HepG2 (cell line): ENCODE measurements around the gene DRC7.
A peak's percentile ranks its signal among the peaks of the same experiment; 100 is the strongest.

Experiments
- ATF4 ChIP-seq, 2 experiments: fragments of 450-650 bp in 1 of 2; sonication (generic) in 1 of 2; formaldehyde crosslinking; IDR thresholded peaks; 2 replicates each; pipeline versions ENCODE4 v1.5.0 to v1.8.0; 2020 to 2022; ENCODE audit warnings: mild to moderate bottlenecking in 1 of 2, missing genetic modification reagents in 1 of 2
- DNMT1 ChIP-seq: sonication (generic); formaldehyde crosslinking; IDR thresholded peaks from 2 replicates; pipeline ENCODE4 v1.5.1; 2020; ENCODE audit warnings: mild to moderate bottlenecking, missing genetic modification reagents
- EZH2 ChIP-seq: conservative IDR thresholded peaks from 2 replicates; pipeline ENCODE4 v1.6.1; 2012; ENCODE audit warnings: mild to moderate bottlenecking, low read depth, low read length, moderate library complexity
- KMT2A ChIP-seq: sonication (generic); formaldehyde crosslinking; IDR thresholded peaks from 2 replicates; pipeline ENCODE4 v1.4.0; 2020; ENCODE audit warnings: missing genetic modification reagents
- POLR2AphosphoS2 ChIP-seq: IDR thresholded peaks from 2 replicates; pipeline ENCODE4 v1.6.1; 2011; ENCODE audit warnings: low read depth, low read length, improper control_type of control experiment
- TCF7 ChIP-seq: sonication (generic); IDR thresholded peaks from 2 replicates; pipeline ENCODE4 v1.6.1; 2016; ENCODE audit warnings: antibody characterized with exemption, low read depth
- TFAP4 ChIP-seq: sonication (generic); IDR thresholded peaks from 2 replicates; pipeline ENCODE4 v1.6.1; 2016; ENCODE audit warnings: low read depth, borderline replicate concordance
- ZNF160 ChIP-seq: sonication (generic); formaldehyde crosslinking; IDR thresholded peaks from 2 replicates; pipeline ENCODE4 v1.8.0; 2022; ENCODE audit warnings: mild to moderate bottlenecking, inconsistent platforms, missing genetic modification reagents
- ZNF264 ChIP-seq: sonication (generic); formaldehyde crosslinking; IDR thresholded peaks from 2 replicates; pipeline ENCODE4 v1.4.0; 2020; ENCODE audit warnings: missing genetic modification reagents
- ZNF639 ChIP-seq: conservative IDR thresholded peaks from 2 replicates; pipeline ENCODE4 v1.6.1; 2018; ENCODE audit warnings: missing genetic modification reagents
- TF ChIP-seq, protein P1 (sequence below): sonication (generic); formaldehyde crosslinking; IDR thresholded peaks from 2 replicates; pipeline ENCODE4 v1.5.0; 2020; ENCODE audit warnings: mild to moderate bottlenecking, missing genetic modification reagents, moderate library complexity
- TF ChIP-seq, protein P2 (sequence below): IDR thresholded peaks from 2 replicates; pipeline ENCODE4 v1.6.1; 2016

DNA sequence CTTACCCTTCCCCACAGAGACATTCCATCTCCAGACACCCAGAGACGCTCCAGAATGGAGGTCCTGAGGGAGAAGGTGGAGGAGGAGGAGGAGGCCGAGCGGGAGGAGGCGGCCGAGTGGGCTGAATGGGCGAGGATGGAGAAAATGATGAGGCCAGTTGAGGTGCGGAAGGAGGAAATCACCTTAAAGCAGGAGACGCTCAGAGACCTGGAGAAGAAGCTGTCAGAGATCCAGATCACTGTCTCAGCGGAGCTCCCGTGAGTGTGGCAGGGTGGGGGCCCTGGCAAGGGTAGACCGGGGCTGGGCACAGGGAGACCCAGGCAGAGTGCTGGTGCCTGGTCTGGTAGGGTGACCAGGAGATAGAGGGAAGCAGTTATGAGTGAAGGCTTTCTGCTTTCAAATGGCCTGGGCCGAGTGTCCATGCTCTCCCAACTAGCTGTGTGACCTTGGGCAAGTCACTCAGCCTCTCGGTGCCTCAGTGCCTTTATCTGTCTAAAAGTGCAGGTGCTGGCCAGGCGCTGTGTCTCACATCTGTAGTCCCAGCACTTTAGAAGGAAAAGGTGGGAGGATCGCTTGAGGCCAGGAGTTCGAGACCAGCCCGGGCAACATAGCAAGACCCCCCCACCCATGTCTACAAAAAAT is 3.4 kb downstream of the DRC7 start:
- TF ChIP-seq TFAP4 (no peak), DNMT1 (CRISPR knock-in tag) (0 out of 2 replicates have a peak, but pooled peaks have one; percentile 18), ATF4 (CRISPR knock-in tag; IDR thresholded peaks at IDR 0.05) (no peak), KMT2A (CRISPR knock-in tag) (no peak), ZNF639 (CRISPR knock-in tag) (no peak), ZNF264 (CRISPR knock-in tag) (no peak), POLR2AphosphoS2 (no peak), TCF7 (no peak), ZNF160 (CRISPR knock-in tag) (no peak), EZH2 (no peak)
- TF ChIP-seq, protein P1, sequence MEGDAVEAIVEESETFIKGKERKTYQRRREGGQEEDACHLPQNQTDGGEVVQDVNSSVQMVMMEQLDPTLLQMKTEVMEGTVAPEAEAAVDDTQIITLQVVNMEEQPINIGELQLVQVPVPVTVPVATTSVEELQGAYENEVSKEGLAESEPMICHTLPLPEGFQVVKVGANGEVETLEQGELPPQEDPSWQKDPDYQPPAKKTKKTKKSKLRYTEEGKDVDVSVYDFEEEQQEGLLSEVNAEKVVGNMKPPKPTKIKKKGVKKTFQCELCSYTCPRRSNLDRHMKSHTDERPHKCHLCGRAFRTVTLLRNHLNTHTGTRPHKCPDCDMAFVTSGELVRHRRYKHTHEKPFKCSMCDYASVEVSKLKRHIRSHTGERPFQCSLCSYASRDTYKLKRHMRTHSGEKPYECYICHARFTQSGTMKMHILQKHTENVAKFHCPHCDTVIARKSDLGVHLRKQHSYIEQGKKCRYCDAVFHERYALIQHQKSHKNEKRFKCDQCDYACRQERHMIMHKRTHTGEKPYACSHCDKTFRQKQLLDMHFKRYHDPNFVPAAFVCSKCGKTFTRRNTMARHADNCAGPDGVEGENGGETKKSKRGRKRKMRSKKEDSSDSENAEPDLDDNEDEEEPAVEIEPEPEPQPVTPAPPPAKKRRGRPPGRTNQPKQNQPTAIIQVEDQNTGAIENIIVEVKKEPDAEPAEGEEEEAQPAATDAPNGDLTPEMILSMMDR: no peak
- TF ChIP-seq, protein P2, sequence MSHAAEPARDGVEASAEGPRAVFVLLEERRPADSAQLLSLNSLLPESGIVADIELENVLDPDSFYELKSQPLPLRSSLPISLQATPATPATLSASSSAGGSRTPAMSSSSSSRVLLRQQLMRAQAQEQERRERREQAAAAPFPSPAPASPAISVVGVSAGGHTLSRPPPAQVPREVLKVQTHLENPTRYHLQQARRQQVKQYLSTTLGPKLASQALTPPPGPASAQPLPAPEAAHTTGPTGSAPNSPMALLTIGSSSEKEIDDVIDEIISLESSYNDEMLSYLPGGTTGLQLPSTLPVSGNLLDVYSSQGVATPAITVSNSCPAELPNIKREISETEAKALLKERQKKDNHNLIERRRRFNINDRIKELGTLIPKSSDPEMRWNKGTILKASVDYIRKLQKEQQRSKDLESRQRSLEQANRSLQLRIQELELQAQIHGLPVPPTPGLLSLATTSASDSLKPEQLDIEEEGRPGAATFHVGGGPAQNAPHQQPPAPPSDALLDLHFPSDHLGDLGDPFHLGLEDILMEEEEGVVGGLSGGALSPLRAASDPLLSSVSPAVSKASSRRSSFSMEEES: no peak
